Panc1 (cell line): ENCODE results near the gene TEPSIN. TPM values are rescaled to one million over a fixed set of nuclear protein-coding genes. Genes with fewer than 3 reads are reported as not detected.

ENCODE experiments used
- ATAC-seq: fragments of 200-7000 bp; cut with Tn5 transposase; 2 replicates; pipeline ENCODE4 v1.9.1; 2020; ENCODE audit warnings: mild to moderate bottlenecking, moderate library complexity
- BruUV-seq: library from RNA; stranded (reverse); fragments of 400-500 nt; replicated peaks from 2 replicates; lab custom pipeline; 2021; lab: Mats Ljungman, UMichigan
- CTCF ChIA-PET: fragments of 300-600 bp; sonication (Branson Sonifier 250); formaldehyde crosslinking; loops from one replicate; lab custom pipeline; 2022; ENCODE audit warnings: antibody characterized with exemption; lab: Charles Lee
- POLR2A ChIA-PET: fragments of 300-600 bp; sonication (Branson Sonifier 250); formaldehyde crosslinking; loops from one replicate; lab custom pipeline; 2022; ENCODE audit warnings: antibody characterized with exemption; lab: Charles Lee
- DNase-seq: peaks from one replicate; pipeline ENCODE4 v3.0.0-alpha.2; 2010; ENCODE audit warnings: low read depth, low spot score
- H3K27ac ChIP-seq: 2 replicates; pipeline ENCODE4 v1.5.1; 2011; ENCODE audit warnings: mild to moderate bottlenecking, low read length, inconsistent platforms
- H3K27me3 ChIP-seq: fragments of 200-500 bp; sonication (Bioruptor generic); 2 replicates; pipeline ENCODE4 v1.6.0; 2014; ENCODE audit warnings: low read length, inconsistent platforms; ENCODE audit not compliant: control insufficient read depth, insufficient read depth
- H3K36me3 ChIP-seq: fragments of 200-500 bp; sonication (Bioruptor generic); 2 replicates; pipeline ENCODE4 v1.5.1; 2014; ENCODE audit warnings: inconsistent platforms, mild to moderate bottlenecking, low read length, moderate library complexity; ENCODE audit not compliant: control insufficient read depth, insufficient read depth
- H3K4me1 ChIP-seq: 2 replicates; pipeline ENCODE4 v1.5.1; 2011; ENCODE audit warnings: inconsistent platforms, mild to moderate bottlenecking, low read length, moderate library complexity; ENCODE audit not compliant: control insufficient read depth, insufficient read depth
- H3K4me3 ChIP-seq, 2 experiments: 2 replicates each; pipeline ENCODE4 v1.5.1; 2011 to 2012; ENCODE audit warnings: low read depth in 2 of 2, low read length in 2 of 2, mild to moderate bottlenecking in 2 of 2, inconsistent platforms in 1 of 2, moderate library complexity in 1 of 2
- H3K9me3 ChIP-seq: fragments of 200-500 bp; sonication (Bioruptor generic); 2 replicates; pipeline ENCODE4 v1.5.1; 2014; ENCODE audit warnings: low read depth, mild to moderate bottlenecking, inconsistent platforms, low read length, moderate library complexity; ENCODE audit not compliant: control insufficient read depth, insufficient read depth
- POLR2AphosphoS5 ChIP-seq: IDR thresholded peaks from 2 replicates; pipeline ENCODE4 v1.6.1; 2012; ENCODE audit warnings: mild to moderate bottlenecking, low read depth, low read length, moderate library complexity
- SIN3A ChIP-seq: IDR thresholded peaks from 2 replicates; pipeline ENCODE4 v1.6.1; 2012; ENCODE audit warnings: low read depth, mild to moderate bottlenecking, low read length, moderate library complexity, borderline replicate concordance; ENCODE audit not compliant: insufficient read depth
- TCF7L2 ChIP-seq: IDR thresholded peaks from 2 replicates; pipeline ENCODE4 v1.6.1; 2011; ENCODE audit warnings: mild to moderate bottlenecking, low read depth, low read length, inconsistent platforms
- in situ Hi-C: cut with HindIII; loops from 2 replicates; pipeline ENCODE4 v1.10.0; 2016; ENCODE audit warnings: low sequenced_read_pairs, low pct_unique_long_range_greater_than_20kb
- intact Hi-C: fragments of 100-400 bp; cut with micrococcal nuclease; formaldehyde crosslinking; loops from one replicate; pipeline ENCODE4 v1.10.0; 2022; ENCODE audit not compliant: unreplicated experiment
- total RNA-seq: library from RNA; stranded (reverse); gene quantifications from one replicate; pipeline ENCODE4 v1.2.1, GENCODE V29; 2021; ENCODE audit not compliant: unreplicated experiment
- TF ChIP-seq, protein P1 (sequence below): fragments of 450-650 bp; IDR thresholded peaks from 2 replicates; pipeline ENCODE4 v1.5.1; 2017; ENCODE audit warnings: mild to moderate bottlenecking
- TF ChIP-seq, protein P2 (sequence below), 2 experiments: IDR thresholded peaks; 2 replicates each; pipeline ENCODE4 v1.6.1; 2011 to 2012; ENCODE audit warnings: low read depth in 2 of 2, control low read depth in 1 of 2, low read length in 1 of 2, mild to moderate bottlenecking in 1 of 2, moderate library complexity in 1 of 2; ENCODE audit not compliant: insufficient read depth in 1 of 2

TEPSIN gene
- total RNA-seq, 1 experiment from 2014 or later = 44.9 TPM

DNA sequence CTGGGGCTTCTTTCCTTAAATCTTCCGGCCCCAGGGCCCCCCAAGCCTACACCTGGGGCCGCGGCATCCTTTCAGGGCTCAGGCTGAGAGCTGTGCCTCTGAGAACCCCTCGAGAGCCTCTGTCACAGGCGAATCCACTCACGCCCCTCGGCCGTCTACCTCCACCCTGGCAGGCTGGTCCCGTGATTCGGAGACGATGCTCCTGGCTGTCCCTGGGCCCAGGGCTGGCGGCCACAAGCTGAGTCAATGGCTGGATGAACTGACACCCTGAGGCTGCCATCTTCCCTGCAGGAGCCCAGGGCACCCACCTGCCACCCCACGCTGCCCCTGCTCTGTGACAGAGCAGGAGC lies 4.4 kb downstream of the TEPSIN start:
- intact Hi-C loops (no loop called here), in situ Hi-C loops (no loop called here)
- ChIA-PET POLR2A (no interaction called here), CTCF (no interaction called here)
- DNase-seq (no peak), ATAC-seq (no peak)
- Histone ChIP-seq H3K9me3 (no peaks in the 10 kb centered on the region), H3K36me3 (peaks cover 8% of the 10 kb centered on the region; the same call in 1 of the 2 replicates), H3K4me3 (no peak overlapping the region), H3K4me1 (peaks cover 18% of the 10 kb centered on the region), H3K27ac (no peak overlapping the region), H3K27me3 (no peaks in the 10 kb centered on the region)
- no peak for TF ChIP-seq SIN3A
- TF ChIP-seq TCF7L2 = no peak
- TF ChIP-seq, protein P1, sequence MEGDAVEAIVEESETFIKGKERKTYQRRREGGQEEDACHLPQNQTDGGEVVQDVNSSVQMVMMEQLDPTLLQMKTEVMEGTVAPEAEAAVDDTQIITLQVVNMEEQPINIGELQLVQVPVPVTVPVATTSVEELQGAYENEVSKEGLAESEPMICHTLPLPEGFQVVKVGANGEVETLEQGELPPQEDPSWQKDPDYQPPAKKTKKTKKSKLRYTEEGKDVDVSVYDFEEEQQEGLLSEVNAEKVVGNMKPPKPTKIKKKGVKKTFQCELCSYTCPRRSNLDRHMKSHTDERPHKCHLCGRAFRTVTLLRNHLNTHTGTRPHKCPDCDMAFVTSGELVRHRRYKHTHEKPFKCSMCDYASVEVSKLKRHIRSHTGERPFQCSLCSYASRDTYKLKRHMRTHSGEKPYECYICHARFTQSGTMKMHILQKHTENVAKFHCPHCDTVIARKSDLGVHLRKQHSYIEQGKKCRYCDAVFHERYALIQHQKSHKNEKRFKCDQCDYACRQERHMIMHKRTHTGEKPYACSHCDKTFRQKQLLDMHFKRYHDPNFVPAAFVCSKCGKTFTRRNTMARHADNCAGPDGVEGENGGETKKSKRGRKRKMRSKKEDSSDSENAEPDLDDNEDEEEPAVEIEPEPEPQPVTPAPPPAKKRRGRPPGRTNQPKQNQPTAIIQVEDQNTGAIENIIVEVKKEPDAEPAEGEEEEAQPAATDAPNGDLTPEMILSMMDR = no peak
- TF ChIP-seq, protein P2, sequence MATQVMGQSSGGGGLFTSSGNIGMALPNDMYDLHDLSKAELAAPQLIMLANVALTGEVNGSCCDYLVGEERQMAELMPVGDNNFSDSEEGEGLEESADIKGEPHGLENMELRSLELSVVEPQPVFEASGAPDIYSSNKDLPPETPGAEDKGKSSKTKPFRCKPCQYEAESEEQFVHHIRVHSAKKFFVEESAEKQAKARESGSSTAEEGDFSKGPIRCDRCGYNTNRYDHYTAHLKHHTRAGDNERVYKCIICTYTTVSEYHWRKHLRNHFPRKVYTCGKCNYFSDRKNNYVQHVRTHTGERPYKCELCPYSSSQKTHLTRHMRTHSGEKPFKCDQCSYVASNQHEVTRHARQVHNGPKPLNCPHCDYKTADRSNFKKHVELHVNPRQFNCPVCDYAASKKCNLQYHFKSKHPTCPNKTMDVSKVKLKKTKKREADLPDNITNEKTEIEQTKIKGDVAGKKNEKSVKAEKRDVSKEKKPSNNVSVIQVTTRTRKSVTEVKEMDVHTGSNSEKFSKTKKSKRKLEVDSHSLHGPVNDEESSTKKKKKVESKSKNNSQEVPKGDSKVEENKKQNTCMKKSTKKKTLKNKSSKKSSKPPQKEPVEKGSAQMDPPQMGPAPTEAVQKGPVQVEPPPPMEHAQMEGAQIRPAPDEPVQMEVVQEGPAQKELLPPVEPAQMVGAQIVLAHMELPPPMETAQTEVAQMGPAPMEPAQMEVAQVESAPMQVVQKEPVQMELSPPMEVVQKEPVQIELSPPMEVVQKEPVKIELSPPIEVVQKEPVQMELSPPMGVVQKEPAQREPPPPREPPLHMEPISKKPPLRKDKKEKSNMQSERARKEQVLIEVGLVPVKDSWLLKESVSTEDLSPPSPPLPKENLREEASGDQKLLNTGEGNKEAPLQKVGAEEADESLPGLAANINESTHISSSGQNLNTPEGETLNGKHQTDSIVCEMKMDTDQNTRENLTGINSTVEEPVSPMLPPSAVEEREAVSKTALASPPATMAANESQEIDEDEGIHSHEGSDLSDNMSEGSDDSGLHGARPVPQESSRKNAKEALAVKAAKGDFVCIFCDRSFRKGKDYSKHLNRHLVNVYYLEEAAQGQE (IDR thresholded peaks at IDR 0.05; ENCODE audit: insufficient read depth in 1 of 2, low read depth in 2 of 2, low read length in 1 of 2) = no peak
- no peak for TF ChIP-seq POLR2AphosphoS5
- BruUV-seq = TSS peak; percentile 65

DNA sequence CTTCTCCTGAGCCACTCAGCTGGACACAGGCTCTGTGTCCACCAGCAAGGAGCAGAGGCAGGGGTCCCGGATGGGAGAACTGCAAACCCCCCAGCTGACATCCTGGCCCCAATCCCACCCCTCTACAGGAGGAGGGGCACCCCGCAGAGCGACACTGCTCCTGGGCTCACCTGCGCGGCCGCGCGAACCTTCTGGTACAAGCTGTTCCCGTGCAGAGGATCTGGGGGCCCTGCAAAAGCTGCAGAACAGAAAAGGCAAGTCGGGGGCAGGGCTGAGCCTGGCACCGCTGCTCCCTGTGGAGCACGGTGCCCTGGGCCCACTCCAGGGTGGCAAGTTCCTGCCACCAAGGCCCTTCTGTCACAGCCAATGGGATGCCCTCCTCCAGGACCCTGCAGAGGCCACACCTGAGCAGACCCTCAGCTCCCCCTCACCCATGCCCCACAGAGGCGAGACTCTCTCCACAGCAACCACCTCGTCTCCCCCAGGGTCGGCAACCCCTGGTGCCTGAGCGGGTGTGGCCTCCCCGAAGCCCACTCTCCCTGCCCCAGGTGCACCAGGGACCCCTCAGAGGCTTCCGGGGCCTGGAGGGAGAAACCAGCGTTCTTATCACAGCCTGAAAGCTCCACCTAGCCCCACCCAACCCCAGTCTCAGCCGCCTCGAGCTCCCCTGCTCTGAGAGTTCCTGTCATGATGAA lies 4.9 kb downstream of the TEPSIN start:
- Histone ChIP-seq H3K4me1 (peaks cover 18% of the 10 kb centered on the region), H3K4me3 (no peak overlapping the region), H3K27me3 (no peaks in the 10 kb centered on the region), H3K9me3 (no peaks in the 10 kb centered on the region), H3K27ac (no peak overlapping the region), H3K36me3 (peaks cover 6% of the 10 kb centered on the region; the same call in 1 of the 2 replicates)
- ChIA-PET POLR2A (no interaction called here), CTCF (no interaction called here)
- TF ChIP-seq POLR2AphosphoS5 (no peak), SIN3A (no peak), TCF7L2 (no peak)
- TF ChIP-seq, protein P1 = no peak
- TF ChIP-seq, protein P2 (IDR thresholded peaks at IDR 0.05; ENCODE audit: insufficient read depth in 1 of 2, low read depth in 2 of 2, low read length in 1 of 2) = no peak
- DNase-seq (no peak), ATAC-seq (no peak)
- no TSS peak for BruUV-seq
- intact Hi-C loops = no loop called here
- in situ Hi-C loops = no loop called here
